NOMO-1 (cell line): Measurements from ENCODE around the gene KCTD4.
"Not testable (repeated sequence)": the region's sequence is repeated elsewhere in the genome, so short reads cannot be mapped to it uniquely, and the experiment has no call there.

ENCODE experiments used
- DNase-seq, 2 experiments: peaks; one replicate each; lab custom pipeline; 2025; ENCODE audit not compliant: unreplicated experiment in 2 of 2; lab: John Stamatoyannopoulos, UW

KCTD4 gene

DNA sequence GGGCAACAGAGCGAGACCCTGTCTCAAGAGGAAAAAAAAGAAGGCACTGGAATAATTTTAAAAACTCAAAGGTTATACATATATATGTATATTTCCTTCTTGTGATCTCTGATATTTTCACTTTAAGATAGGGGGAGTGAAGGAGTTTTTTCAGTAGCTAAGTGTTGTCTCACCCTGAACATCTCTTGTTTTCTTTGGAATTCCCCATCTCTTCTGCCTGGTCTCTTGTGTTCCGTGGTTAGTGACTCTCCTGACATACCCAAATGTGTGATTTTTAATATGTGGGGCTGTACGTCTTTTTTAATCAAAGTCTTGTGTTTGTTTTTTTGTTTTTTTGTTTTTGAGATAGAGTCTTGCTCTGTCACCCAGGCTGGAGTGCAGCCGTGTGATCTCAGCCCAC, 15.3 kb upstream of the KCTD4 start:
- no peak for DNase-seq

DNA sequence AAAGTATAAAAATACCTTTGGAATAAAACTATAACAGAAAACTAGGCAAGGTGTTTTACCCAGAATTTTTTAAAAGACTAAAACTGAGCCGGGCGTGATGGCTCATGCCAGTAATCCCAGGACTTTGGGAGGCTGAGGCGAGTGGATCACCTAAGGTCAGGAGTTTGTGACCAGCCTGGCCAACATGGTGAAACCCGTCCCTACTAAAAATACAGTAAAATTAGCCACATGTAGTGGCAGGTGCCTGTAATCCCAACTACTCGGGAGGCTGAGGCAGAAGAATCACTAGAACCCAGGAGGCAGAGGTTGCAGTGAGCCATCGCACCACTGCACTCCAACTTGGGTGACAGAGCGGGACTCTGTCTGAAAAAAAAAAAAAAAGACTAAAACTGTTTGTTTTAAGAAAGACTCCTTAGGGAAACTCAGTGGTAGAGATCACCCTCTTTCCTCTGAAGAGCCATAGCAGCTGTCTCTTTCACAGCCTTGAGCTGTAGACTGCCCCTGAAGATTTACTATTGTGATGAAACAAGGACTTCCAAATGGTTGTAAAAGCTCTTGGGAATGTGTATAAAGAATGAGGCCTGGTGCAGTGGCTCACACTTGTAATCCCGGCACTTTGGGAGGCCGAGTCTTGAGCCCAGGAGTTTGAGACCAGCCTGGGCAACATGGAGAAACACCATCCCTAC, 14.7 kb upstream of the KCTD4 start:
- no peak for DNase-seq

DNA sequence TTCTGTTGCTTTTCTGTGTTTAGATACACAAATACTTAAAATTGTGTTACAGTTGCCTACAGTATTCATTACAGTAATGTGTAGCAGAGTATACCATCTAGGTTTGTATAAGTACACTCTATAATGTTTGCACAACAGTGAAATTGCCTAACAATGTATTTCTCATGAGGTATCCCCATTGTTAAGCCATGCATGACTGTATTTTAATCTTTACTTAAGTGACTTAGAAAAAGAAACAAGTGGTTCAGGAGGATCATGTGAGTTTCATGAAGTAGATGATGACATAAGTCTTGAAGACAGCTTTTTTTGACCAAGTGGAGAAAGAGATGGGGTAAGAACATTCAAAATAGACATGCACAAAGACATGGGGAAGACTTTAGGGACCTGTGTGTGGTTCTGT, 8.4 kb upstream of the KCTD4 start:
- no peak for DNase-seq

DNA sequence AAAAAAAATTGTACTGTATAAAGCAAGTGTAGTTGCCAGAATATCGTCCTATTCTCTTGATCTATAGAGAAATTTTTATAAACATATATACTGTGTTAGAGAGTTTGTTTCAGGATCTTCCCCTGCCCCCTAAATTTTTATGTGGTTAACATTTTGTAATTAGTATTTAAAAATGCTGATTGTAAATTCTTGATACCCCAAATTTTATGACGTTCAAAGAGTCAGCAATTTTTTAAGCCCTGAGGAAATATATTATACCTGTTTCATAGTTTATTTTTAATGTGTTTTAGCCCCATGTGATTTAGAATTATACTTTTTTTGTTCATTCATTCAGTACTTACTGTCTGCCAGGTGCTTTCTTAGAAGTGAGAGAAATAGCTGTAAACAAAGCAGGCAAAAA, 7.3 kb upstream of the KCTD4 start:
- no peak for DNase-seq

DNA sequence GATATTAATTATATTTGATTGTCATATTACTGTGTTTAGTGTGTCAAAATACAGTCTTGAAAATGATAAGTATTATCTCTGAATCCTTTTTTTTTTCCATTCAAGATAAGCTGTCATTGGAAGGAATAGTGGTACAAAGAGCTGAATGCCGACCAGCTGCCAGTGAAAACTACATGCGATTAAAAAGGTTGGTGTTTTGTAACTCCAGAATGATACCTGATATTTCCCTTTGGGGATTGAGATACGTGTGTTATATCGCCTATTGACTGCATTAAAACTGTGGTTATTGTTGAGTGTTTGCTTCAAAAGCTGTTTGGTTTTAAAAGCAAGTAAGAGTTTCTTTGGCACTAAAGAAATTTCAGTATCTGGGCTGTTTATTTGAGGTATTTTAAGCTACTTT, 6.5 kb upstream of the KCTD4 start:
- DNase-seq = no peak

DNA sequence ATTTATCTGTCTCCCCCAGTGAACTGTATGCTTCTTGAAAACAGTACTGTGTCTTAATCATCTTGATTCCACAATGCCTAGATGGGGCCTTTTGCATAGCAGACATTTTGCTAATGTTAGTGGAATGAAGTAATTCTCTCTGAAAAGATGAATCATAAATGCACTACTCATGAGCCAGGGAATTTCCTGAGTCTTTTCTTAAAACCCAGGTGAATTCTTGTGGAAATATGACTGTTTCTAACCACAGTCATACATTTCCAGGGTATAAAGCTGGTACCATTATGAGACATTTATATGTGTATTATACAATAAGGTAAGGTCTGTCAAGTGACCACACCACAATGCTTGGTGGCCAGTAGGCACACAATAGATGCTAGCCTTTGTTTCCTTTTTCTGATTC, 5.5 kb upstream of the KCTD4 start:
- no peak for DNase-seq

DNA sequence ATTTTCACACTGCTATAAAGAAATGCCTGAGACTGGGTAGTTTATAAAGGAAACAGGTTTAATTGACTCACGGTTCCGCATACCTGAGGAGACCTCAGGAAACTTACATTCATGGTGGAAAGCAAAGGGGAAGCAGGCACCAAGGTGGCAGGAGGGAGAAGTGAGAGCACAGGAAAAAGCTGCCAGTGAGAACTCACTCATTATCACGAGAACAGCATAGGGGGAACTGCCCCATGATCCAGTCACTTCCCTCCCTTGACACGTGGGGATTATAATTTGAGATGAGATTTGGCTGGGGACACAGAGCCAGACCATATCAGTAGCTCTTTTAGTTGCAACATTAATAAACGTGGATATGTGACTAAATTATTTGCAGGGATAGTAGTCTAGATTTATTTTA, 4.3 kb upstream of the KCTD4 start:
- DNase-seq = no peak

DNA sequence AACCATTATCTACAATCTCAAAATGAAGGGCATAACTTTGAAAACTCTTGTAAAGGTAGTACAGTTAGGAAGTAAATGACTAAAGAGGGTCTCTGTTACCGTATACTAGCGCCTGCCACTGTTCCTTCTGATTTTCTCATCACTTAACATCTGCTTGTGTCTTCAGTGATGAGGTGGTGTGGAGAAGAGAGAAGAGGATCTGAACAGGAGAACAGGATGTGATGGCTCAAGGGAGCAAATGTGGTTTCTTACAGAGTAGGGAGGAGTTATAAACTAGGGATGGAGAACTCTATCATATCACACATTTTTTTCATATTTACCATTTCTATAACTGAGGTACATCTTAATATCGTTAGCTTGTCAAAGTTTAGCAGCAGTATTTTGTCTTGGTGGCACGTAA, 1.1 kb downstream of the KCTD4 start:
- no peak for DNase-seq

DNA sequence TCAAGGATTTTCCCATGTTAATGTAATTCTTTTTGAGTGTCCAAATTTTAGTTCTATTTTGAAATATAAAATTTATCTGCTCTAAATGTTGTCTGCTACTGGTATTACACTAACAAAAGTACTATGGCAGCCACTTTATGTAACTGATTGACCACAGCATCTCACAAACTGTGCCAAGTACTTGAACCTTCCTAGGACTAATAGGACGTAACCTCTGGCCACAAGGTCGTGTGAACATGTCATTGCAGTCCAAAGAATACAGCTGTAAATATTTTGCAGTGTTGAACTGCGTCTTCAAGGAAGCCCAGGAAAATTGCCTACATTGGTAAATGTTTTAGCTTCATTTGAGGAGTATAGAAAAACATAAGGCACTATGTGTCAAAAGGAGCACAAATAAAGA, 1.9 kb downstream of the KCTD4 start:
- no peak for DNase-seq

DNA sequence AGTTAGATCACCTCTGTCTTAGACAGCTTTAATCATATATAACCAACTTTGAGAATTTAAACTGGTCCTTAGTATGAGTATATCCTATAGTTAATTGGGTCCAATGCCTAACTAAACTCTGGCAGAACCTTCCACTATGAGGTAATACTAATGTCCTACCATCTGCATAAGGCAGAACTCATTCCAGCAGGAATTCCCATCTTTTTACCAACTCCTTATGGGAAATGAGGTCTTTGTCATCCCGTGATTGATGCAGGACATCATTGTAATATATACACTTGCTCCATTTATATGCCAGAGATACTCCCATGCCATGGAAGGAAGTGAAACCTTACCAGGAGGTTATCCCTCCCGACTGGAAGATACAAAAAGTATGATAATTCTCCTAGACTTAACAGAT, 2.8 kb downstream of the KCTD4 start:
- DNase-seq = no peak

DNA sequence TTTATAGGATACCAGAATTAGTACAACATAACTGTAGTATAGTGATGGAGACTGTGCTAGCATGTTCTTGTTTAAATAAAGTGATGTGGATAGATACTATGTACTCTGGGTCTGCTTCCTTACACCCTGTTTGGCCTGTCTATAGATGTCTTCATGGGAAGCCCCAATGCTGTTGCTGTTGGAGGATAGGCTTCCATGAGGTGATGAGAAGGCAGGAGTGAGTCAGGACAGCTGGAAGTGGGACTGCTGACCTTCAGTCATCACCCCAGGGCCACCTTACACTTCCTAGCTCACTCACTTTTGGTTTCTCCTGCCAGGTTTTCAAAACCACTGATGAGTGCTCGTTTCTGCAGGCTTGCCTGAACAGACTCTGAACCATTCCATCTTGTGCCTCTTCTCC, 4.2 kb downstream of the KCTD4 start:
- no peak for DNase-seq

DNA sequence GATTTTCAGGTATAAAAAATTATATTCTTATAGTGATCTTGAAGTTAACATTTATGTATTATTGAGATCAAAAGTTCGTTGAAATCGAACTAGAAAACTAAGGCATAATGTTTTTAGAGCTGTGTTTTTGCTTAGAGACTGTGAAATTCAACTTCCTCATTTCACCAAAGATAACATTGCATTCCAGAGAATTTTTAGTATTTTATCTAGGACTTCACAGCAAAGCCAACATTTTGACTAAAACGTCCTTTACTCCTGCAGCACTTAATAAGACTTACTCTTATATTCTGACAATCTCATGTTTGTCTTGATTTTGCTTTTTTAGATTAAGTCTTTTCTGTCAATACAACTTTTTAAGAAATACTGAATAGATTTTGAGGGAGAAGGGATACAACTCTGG, 4.7 kb downstream of the KCTD4 start:
- peak in 1 of 2 experiments; percentile 3 for DNase-seq

DNA sequence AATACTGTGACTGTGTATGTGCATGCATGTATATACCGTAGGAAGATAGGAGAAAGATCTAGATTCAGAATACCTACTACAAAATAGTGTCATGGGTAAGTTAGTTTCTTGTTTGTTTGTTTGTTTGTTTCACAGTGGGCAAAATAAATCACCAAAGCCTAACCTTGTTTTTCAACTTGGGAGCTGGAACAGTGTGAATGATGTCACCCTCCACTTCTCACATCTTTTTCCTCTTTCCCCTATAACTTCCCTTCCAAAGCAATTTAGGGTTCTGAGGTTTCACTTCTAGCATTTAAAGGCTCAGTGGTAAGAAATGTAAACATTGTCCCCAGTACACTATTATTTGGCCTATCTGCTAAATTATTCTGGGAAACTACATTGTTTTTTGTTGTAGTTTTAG, 5.4 kb downstream of the KCTD4 start:
- peak in 1 of 2 experiments; percentile 4 for DNase-seq

DNA sequence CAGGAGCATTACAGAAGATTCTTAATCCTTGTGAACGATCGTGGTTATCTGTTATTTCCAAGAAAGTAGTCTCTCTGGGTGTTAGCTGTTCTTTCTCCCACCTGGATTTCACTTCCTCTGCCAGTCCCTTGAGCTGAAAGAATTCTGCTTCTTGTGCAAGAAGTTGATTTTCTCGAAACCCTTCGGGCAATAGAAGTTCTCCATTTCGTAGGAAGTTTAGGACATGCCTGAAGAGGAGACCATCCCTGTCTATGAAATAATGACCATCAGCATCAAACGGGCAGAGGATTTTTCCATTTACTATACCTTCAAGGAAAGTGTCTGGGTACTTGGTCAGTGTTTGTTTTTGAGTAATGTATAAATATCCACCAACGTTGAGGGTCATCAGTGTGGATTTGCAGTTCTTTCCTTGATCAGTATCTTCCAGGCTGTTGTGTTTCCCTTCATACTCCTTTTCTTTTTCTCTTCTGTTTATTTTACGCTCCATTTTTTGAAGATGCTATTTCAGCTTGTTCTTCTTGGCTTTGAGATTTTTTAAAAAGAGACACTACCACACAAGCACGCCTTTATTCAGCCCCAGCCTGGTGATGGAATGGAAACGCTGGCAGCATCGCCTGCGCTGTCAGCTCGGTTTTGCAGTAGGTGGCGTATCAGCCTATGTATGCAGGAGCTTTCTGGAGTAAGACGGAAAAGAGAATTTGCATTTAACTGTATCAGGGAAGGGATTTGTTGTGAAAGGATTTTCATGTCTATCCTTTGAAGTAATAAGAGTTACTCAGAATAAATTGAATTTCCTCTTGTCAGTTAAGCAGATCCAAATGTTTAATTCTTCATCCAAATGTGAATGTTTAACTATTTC, 6.5 kb downstream of the KCTD4 start:
- DNase-seq = no peak

DNA sequence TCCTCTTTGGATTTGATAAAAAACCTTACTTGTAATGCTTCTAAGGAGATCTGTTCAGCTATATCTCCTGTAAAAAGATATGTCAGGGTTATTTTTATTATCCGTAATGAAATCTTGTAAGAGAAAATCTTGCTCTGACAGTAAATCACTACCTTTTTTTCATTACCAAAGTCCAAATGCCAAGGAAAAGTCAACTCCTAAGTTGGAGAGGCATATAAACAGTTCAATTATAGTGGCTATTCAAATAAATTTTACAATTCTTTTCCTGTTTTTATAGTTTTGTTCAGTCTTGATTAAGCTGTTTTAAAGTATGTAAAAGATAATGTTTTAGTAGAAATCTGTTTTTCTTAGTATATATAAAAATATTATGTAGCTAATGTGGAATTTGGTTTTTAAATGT, 9.0 kb downstream of the KCTD4 start:
- DNase-seq = no peak

DNA sequence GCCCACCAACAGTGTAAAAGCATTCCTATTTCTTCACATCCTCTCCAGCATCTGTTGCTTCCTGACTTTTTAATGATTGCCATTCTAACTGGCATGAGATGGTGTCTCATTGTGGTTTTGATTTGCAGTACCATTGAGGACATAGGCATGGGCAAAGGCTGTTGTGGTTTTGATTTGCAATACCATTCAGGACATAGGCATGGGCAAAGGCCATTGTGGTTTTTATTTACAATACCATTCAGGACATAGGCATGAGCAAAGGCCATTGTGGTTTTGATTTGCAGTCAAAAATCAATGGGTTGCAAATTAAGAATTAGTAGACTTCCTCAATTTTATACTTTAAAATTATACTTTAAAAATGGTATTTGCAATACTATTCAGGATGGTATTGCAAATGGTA, 11.3 kb downstream of the KCTD4 start:
- not testable (repeated sequence) for DNase-seq

DNA sequence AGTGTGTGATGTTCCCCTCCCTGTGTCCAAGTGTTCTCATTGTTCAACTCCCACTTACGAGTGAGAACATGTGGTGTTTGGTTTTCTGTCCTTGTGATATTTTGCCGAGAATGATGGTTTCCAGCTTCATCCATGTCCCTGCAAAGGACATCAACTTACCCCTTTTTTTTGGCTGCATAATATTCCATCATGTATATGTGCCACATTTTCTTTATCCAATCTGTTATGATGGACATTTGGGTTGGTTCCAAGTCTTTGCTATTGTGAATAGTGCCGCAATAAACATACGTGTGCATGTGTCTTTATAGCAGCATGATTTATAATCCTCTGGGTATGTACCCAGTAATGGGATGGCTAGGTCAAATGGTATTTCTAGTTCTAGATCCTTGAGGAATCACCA, 11.8 kb downstream of the KCTD4 start:
- not testable (repeated sequence) for DNase-seq

DNA sequence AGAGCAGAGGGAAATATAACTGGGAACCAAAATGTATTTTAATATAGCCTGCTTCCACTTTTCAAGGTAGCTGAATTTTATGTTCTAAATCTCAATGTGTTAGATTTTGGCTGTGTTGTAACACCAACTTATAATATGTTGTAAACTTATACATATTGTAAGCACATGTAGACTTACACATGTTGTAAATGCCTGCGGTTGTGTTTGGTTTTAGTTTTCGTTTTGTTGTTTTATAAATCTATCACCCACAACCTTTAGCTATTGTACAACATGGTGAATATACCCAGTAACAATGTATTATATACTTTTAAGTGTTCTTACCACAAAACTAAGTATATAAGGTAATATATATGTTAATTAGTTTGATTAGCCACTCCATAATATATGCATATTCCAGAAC, 15.6 kb downstream of the KCTD4 start:
- no peak for DNase-seq

DNA sequence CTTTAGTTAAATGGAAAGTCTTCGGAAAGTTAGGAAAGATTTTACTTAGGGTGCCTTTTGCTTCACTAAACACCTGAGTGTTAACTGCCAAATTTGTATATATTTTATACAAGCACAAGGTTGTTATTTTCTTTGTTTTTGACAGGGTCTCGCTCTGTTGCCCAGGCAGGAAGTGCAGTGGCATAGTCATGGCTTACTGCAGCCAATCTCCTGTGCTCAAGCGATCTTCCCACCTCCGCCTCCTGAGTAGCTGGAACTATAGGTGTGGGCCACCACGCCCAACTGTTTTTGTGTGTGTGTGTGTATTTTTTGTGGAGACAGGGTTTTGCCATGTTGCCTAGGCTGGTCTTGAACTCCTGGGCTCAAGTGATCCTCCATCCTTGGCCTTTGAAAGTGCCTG, 16.2 kb downstream of the KCTD4 start:
- no peak for DNase-seq

DNA sequence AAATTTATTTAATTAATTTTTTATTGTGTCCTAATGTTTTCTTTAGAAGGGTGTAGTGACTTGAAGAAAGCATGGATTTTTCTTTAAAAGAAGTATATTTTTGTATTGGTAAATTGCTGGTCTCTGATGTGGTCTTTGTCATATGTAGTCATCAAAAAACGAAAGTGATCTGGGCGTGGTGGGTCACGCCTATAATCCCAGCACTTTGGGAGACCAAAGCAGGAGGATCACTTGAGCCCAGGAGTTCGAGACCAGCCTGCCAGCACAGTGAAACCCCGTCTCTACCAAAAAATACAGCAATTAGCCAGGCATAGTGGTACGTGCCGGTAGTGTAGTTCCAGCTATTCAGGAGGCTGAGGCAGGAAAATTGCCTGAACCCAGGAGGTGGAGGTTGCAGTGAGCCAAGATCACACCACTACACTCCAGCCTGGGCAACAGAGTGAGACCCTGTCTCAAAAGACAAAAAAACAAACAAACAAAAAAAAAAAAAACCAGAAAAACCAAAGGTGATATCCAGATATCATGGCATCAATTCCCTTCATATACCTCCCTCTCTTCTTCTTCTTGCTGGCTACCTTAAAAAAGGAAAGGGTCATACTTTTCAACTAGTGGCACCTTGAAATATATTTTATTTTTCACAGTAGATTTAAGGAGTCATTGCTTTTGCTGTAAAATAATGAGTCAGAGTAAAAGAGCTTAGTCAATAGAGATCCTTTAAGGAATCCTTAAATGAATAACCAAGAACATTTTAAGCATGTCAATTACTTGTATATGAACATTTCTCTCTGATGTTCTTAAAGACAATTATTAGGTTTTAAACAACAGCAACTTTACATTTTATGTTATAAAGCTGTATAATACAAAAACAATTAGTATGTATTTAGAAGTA, 19.9 kb downstream of the KCTD4 start:
- no peak for DNase-seq

DNA sequence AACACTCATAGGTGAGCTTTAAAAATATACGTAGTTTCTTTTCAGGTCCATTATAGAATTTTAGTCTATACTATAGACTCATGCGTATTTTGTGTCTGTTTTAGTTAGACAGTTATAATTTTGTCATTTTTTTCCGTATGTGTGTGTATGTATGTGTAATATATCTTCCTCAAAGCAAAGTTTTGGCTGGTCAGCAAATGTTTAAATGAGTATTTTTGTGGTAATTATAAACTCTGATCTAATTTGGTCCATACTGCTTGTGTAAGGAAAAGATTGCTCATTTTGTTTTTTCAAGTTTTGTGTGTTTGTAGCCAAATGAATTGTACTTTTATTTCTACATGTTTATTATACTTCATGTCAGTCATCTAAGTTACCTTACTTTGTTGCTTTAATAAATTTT, 20.5 kb downstream of the KCTD4 start:
- no peak for DNase-seq
